H9 (cell line): ENCODE data around the gene SHC1. TPM values are rescaled to one million over a fixed set of nuclear protein-coding genes. Genes with fewer than 3 reads are reported as not detected.

Source experiments
- DNase-seq: peaks from one replicate; pipeline ENCODE4 v3.0.0-alpha.2; 2017
- H2AFZ ChIP-seq: one replicate; pipeline ENCODE4 v1.6.1; 2013; ENCODE audit warnings: mild to moderate bottlenecking, low read length, control low read depth, moderate library complexity
- H2AK5ac ChIP-seq: 2 replicates; pipeline ENCODE4 v1.6.1; 2013; ENCODE audit warnings: low read length, control low read depth, mixed read lengths; ENCODE audit not compliant: insufficient read length
- H2BK120ac ChIP-seq: one replicate; pipeline ENCODE4 v1.6.1; 2013; ENCODE audit warnings: low read depth, mild to moderate bottlenecking, low read length, control low read depth, inconsistent platforms; ENCODE audit not compliant: poor library complexity, severe bottlenecking
- H2BK12ac ChIP-seq: 2 replicates; pipeline ENCODE4 v1.6.1; 2013; ENCODE audit warnings: low read length, control low read depth, mixed read lengths, low read depth; ENCODE audit not compliant: insufficient read length
- H2BK15ac ChIP-seq: 2 replicates; pipeline ENCODE4 v1.6.1; 2013; ENCODE audit warnings: low read depth, low read length, control low read depth
- H2BK20ac ChIP-seq: one replicate; pipeline ENCODE4 v1.6.1; 2013; ENCODE audit warnings: low read depth, mild to moderate bottlenecking, low read length, control low read depth, inconsistent platforms; ENCODE audit not compliant: poor library complexity, severe bottlenecking
- H2BK5ac ChIP-seq: 2 replicates; pipeline ENCODE4 v1.6.1; 2013; ENCODE audit warnings: low read length, control low read depth, mixed read lengths; ENCODE audit not compliant: insufficient read length
- H3K14ac ChIP-seq: 2 replicates; pipeline ENCODE4 v1.6.1; 2013; ENCODE audit warnings: low read length, control low read depth; ENCODE audit not compliant: insufficient read depth
- H3K18ac ChIP-seq: 2 replicates; pipeline ENCODE4 v1.6.1; 2013; ENCODE audit warnings: low read depth, mild to moderate bottlenecking, mixed read lengths, low read length, control low read depth; ENCODE audit not compliant: insufficient read length
- H3K23ac ChIP-seq: 2 replicates; pipeline ENCODE4 v1.6.1; 2013; ENCODE audit warnings: low read length, control low read depth, mixed read lengths, low read depth; ENCODE audit not compliant: insufficient read length
- H3K23me2 ChIP-seq: 2 replicates; pipeline ENCODE4 v1.6.1; 2013; ENCODE audit warnings: low read depth, mild to moderate bottlenecking, mixed read lengths, low read length, control low read depth; ENCODE audit not compliant: insufficient read length, poor library complexity, severe bottlenecking
- H3K27ac ChIP-seq: 2 replicates; pipeline ENCODE4 v1.5.1; 2013; ENCODE audit warnings: low read length, control low read depth, mixed read lengths, low read depth; ENCODE audit not compliant: insufficient read length
- H3K27me3 ChIP-seq: 2 replicates; pipeline ENCODE4 v1.6.1; 2013; ENCODE audit warnings: low read length, control low read depth, inconsistent platforms; ENCODE audit not compliant: insufficient read depth
- H3K4ac ChIP-seq: 2 replicates; pipeline ENCODE4 v1.6.1; 2013; ENCODE audit warnings: low read depth, mild to moderate bottlenecking, control low read depth, inconsistent platforms, low read length, moderate library complexity
- H3K4me1 ChIP-seq: 2 replicates; pipeline ENCODE4 v1.6.1; 2013; ENCODE audit warnings: low read length, control low read depth, inconsistent platforms; ENCODE audit not compliant: insufficient read depth
- H3K4me2 ChIP-seq: 2 replicates; pipeline ENCODE4 v1.6.1; 2013; ENCODE audit warnings: low read length, control low read depth, mixed read lengths; ENCODE audit not compliant: insufficient read length, insufficient read depth
- H3K56ac ChIP-seq: 2 replicates; pipeline ENCODE4 v1.6.1; 2013; ENCODE audit warnings: low read depth, mild to moderate bottlenecking, mixed read lengths, low read length, control low read depth; ENCODE audit not compliant: insufficient read length
- H3K79me1 ChIP-seq: 2 replicates; pipeline ENCODE4 v1.6.1; 2013; ENCODE audit warnings: low read depth, mild to moderate bottlenecking, moderate library complexity, low read length, control low read depth, inconsistent platforms; ENCODE audit not compliant: insufficient read depth, poor library complexity, severe bottlenecking
- H3K79me2 ChIP-seq: 2 replicates; pipeline ENCODE4 v1.6.1; 2013; ENCODE audit warnings: low read length, control low read depth, inconsistent platforms; ENCODE audit not compliant: insufficient read depth
- H3K9ac ChIP-seq: 2 replicates; pipeline ENCODE4 v1.6.1; 2013; ENCODE audit warnings: low read length, control low read depth, mixed read lengths; ENCODE audit not compliant: insufficient read length; ENCODE audit errors: extremely low read depth
- H3K9me3 ChIP-seq: one replicate; pipeline ENCODE4 v1.6.1; 2013; ENCODE audit warnings: low read depth, low read length, inconsistent platforms; ENCODE audit not compliant: control insufficient read depth
- H3T11ph ChIP-seq: one replicate; pipeline ENCODE4 v1.6.1; 2013; ENCODE audit warnings: mild to moderate bottlenecking, low read length, control low read depth, inconsistent platforms
- H4K20me1 ChIP-seq: one replicate; pipeline ENCODE4 v1.6.1; 2013; ENCODE audit not compliant: control insufficient read depth, insufficient read length, insufficient read depth
- H4K5ac ChIP-seq: 2 replicates; pipeline ENCODE4 v1.6.1; 2013; ENCODE audit warnings: low read depth, mild to moderate bottlenecking, mixed read lengths, low read length, control low read depth; ENCODE audit not compliant: insufficient read length
- H4K8ac ChIP-seq: replicated peaks from 2 replicates; pipeline ENCODE4 v1.6.1; 2013; ENCODE audit warnings: low read length, control low read depth, mixed read lengths, low read depth; ENCODE audit not compliant: insufficient read length
- H4K91ac ChIP-seq: 2 replicates; pipeline ENCODE4 v1.6.1; 2013; ENCODE audit warnings: low read depth, mild to moderate bottlenecking, moderate library complexity, mixed read lengths, low read length, control low read depth; ENCODE audit not compliant: insufficient read length
- H3K27ac Mint-ChIP-seq, 3 experiments: 2 replicates in 2 of 3; 3 replicates in 1 of 3; pipeline ENCODE4 v1.8.0; 2020 to 2021; ENCODE audit warnings: mixed read lengths in 3 of 3, mild to moderate bottlenecking in 1 of 3, moderate library complexity in 1 of 3
- H3K27me3 Mint-ChIP-seq: 2 replicates; pipeline ENCODE4 v1.8.0; 2021; ENCODE audit warnings: low read depth, mild to moderate bottlenecking, moderate library complexity, mixed read lengths
- H3K36me3 Mint-ChIP-seq, 3 experiments: 2 replicates in 2 of 3; 3 replicates in 1 of 3; pipeline ENCODE4 v1.8.0; 2020 to 2021; ENCODE audit warnings: low read depth in 3 of 3, mixed read lengths in 3 of 3; ENCODE audit not compliant: insufficient read depth in 1 of 3
- H3K4me1 Mint-ChIP-seq, 2 experiments: 2 replicates each; pipeline ENCODE4 v1.8.0; 2020; ENCODE audit warnings: mixed read lengths in 2 of 2
- H3K4me3 Mint-ChIP-seq, 2 experiments: 2 replicates in 1 of 2; 3 replicates in 1 of 2; pipeline ENCODE4 v1.8.0; 2020 to 2021; ENCODE audit warnings: mild to moderate bottlenecking in 2 of 2, mixed read lengths in 2 of 2, moderate library complexity in 1 of 2
- H3K9me3 Mint-ChIP-seq, 2 experiments: 2 replicates in 1 of 2; 3 replicates in 1 of 2; pipeline ENCODE4 v1.8.0; 2020; ENCODE audit warnings: mild to moderate bottlenecking in 2 of 2, mixed read lengths in 2 of 2, moderate library complexity in 1 of 2
- CTCF ChIP-seq: fragments of 200-600 bp; sonication (generic); conservative IDR thresholded peaks from 3 replicates; pipeline ENCODE4 v1.8.0; 2021; ENCODE audit warnings: antibody characterized with exemption, mild to moderate bottlenecking
- WGBS: extraction: QIAGEN DNeasy Blood & Tissue Kit; methylation state at CpG from one replicate; pipeline ENCODE4 v1.1.7; 2013; ENCODE audit warnings: missing lambda C conversion rate, low lambda C conversion rate, mixed read lengths; ENCODE audit not compliant: insufficient read length; ENCODE audit errors: extremely low coverage; 5-methylcytosine and 5-hydroxymethylcytosine counted together
- total RNA-seq: library from RNA; stranded (reverse); gene quantifications from 2 replicates; pipeline ENCODE4 v1.2.1, GENCODE V29; 2021

SHC1 gene
- total RNA-seq, 1 experiment from 2014 or later, result 168 TPM

GRCh38 chr1:154964359-154964758 lies 6.2 kb downstream of the SHC1 start:
- Histone ChIP-seq H3K56ac (no peak overlapping the region), H3K18ac (no peak overlapping the region), H4K8ac (no peak overlapping the region), H3K79me2 (peaks cover 3% of the 10 kb centered on the region; the same call in 1 of the 2 replicates), H2BK12ac (no peak overlapping the region), H3T11ph (no peak overlapping the region), H2BK5ac (no peak overlapping the region), H4K91ac (no peak overlapping the region), H2AK5ac (no peak overlapping the region), H3K4ac (no peak overlapping the region), H4K20me1 (peaks cover 2% of the 10 kb centered on the region), H3K79me1 (peaks cover 7% of the 10 kb centered on the region), H3K4me1 (peaks cover 2% of the 10 kb centered on the region; the same call in 1 of the 2 replicates), H3K4me2 (no peak overlapping the region), H2BK15ac (no peak overlapping the region), H3K23ac (no peak overlapping the region), H2BK20ac (no peak overlapping the region), H2BK120ac (no peak overlapping the region), H3K23me2 (peaks cover 5% of the 10 kb centered on the region), H3K27ac (no peak overlapping the region), H3K9ac (no peak overlapping the region), H3K9me3 (no peaks in the 10 kb centered on the region), H3K27me3 (no peaks in the 10 kb centered on the region), H2AFZ (no peak overlapping the region), H3K14ac (no peak overlapping the region), H4K5ac (no peak overlapping the region)
- peaks cover 45 to 80% (median 68%) of the 10 kb centered on the region in 3 experiments for H3K36me3 Mint-ChIP-seq
- H3K9me3 Mint-ChIP-seq, result no peaks in the 10 kb centered on the region
- H3K27ac Mint-ChIP-seq, result no peak overlapping the region
- WGBS, result no CpG with 5 or more reads among the region's 6 CpGs
- TF ChIP-seq CTCF, result no peak
- H3K4me1 Mint-ChIP-seq, result peaks cover 39 to 44% of the 10 kb centered on the region in 2 experiments
- no peak for DNase-seq
- H3K27me3 Mint-ChIP-seq, result no peaks in the 10 kb centered on the region
- H3K4me3 Mint-ChIP-seq, result no peak overlapping the region
